ENCODE measurements around the gene PLXND1.

PLXND1 gene

DNA sequence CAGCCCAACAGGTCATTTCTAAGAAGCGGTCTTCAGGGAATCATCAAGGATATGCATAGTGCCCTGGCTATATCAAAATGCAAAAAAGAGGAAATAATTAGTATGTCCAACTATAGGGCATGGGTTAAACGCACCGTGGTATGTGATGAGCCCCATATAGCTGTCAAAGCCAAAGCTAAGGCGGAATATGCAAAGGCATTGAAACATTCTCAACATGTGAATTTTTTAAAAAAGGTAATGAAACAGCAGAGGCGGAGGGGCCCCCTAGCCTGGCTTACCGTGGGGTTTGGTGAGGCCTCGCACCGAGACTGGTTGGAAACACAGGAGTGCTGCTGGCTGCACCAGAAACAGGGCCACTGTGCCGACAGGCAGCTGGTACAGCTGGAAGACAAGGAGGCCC, 23.2 kb downstream of the PLXND1 start:
- Histone ChIP-seq H3K36me3 (ENCODE audit: insufficient read depth, low read length) (peaks cover 14% of the 10 kb centered on the region; the same call in 1 of the 2 replicates), H3K9ac (ENCODE audit: insufficient read length) (no peak overlapping the region), H3K4me3 (no peak overlapping the region), H3K9me3 (ENCODE audit: low read depth, low read length) (no peaks in the 10 kb centered on the region), H3K27ac (peak overlapping the region; percentile 10; the same call in 1 of the 2 replicates)
- DNase-seq (ENCODE audit: low read depth, low spot score): no peak
- TF ChIP-seq FOXP2 (optimal IDR thresholded peaks at IDR 0.05; ENCODE audit: control extremely low read depth, extremely low read length, insufficient read depth) (no peak), EZH2 (IDR thresholded peaks at IDR 0.05) (no peak), POLR2AphosphoS5 (IDR thresholded peaks at IDR 0.05; ENCODE audit: borderline replicate concordance, low read depth, low read length) (no peak)

DNA sequence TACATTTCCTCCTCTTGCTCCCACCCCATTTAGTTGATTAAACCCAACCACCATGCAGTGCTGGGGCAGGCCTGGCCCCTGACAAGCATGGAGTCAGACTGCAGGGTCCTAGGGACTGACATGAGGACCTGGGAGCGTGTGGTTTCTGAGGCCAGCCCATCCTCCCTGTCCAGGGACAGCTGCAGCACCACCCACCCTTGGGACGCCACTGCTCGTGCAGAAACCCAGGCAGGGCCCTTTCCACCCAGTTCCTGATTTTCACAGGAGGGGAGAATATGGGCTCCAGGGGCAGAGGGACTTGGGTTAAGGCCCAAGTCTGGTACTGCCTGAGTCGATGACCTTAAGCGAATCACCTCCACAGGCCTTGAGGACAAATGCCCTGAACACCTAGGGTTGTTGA, 23.7 kb downstream of the PLXND1 start:
- Histone ChIP-seq H3K4me3 (no peak overlapping the region), H3K9ac (ENCODE audit: insufficient read length) (no peak overlapping the region), H3K27ac (peak overlapping the region; percentile 10; the same call in 1 of the 2 replicates), H3K9me3 (ENCODE audit: low read depth, low read length) (no peaks in the 10 kb centered on the region), H3K36me3 (ENCODE audit: insufficient read depth, low read length) (peaks cover 18% of the 10 kb centered on the region)
- no peak for TF ChIP-seq FOXP2 (optimal IDR thresholded peaks at IDR 0.05; ENCODE audit: control extremely low read depth, extremely low read length, insufficient read depth)
- TF ChIP-seq POLR2AphosphoS5 (IDR thresholded peaks at IDR 0.05; ENCODE audit: borderline replicate concordance, low read depth, low read length): no peak
- no peak for TF ChIP-seq EZH2 (IDR thresholded peaks at IDR 0.05)
- no peak for DNase-seq (ENCODE audit: low read depth, low spot score)

GRCh38 chr3:129581623-129582022, 24.9 kb downstream of the PLXND1 start:
- Histone ChIP-seq H3K9me3 (ENCODE audit: low read depth, low read length) (no peaks in the 10 kb centered on the region), H3K36me3 (ENCODE audit: insufficient read depth, low read length) (peaks cover 22% of the 10 kb centered on the region), H3K4me3 (no peak overlapping the region), H3K9ac (ENCODE audit: insufficient read length) (no peak overlapping the region), H3K27ac (no peak overlapping the region)
- no peak for DNase-seq (ENCODE audit: low read depth, low spot score)
- TF ChIP-seq POLR2AphosphoS5 (IDR thresholded peaks at IDR 0.05; ENCODE audit: borderline replicate concordance, low read depth, low read length) (no peak), FOXP2 (optimal IDR thresholded peaks at IDR 0.05; ENCODE audit: control extremely low read depth, extremely low read length, insufficient read depth) (no peak), EZH2 (IDR thresholded peaks at IDR 0.05) (no peak)

- Histone ChIP-seq H3K27ac (no peak overlapping the region), H3K9me3 (ENCODE audit: low read depth, low read length) (no peaks in the 10 kb centered on the region), H3K4me3 (no peak overlapping the region), H3K9ac (ENCODE audit: insufficient read length) (no peak overlapping the region), H3K36me3 (ENCODE audit: insufficient read depth, low read length) (peaks cover 18% of the 10 kb centered on the region)
- TF ChIP-seq FOXP2 (optimal IDR thresholded peaks at IDR 0.05; ENCODE audit: control extremely low read depth, extremely low read length, insufficient read depth): no peak
- no peak for TF ChIP-seq EZH2 (IDR thresholded peaks at IDR 0.05)
- TF ChIP-seq POLR2AphosphoS5 (IDR thresholded peaks at IDR 0.05; ENCODE audit: borderline replicate concordance, low read depth, low read length): no peak
- DNase-seq (ENCODE audit: low read depth, low spot score): no peak
These were observed 26.5 kb downstream of the PLXND1 start for GRCh38 chr3:129579991-129580390.

DNA sequence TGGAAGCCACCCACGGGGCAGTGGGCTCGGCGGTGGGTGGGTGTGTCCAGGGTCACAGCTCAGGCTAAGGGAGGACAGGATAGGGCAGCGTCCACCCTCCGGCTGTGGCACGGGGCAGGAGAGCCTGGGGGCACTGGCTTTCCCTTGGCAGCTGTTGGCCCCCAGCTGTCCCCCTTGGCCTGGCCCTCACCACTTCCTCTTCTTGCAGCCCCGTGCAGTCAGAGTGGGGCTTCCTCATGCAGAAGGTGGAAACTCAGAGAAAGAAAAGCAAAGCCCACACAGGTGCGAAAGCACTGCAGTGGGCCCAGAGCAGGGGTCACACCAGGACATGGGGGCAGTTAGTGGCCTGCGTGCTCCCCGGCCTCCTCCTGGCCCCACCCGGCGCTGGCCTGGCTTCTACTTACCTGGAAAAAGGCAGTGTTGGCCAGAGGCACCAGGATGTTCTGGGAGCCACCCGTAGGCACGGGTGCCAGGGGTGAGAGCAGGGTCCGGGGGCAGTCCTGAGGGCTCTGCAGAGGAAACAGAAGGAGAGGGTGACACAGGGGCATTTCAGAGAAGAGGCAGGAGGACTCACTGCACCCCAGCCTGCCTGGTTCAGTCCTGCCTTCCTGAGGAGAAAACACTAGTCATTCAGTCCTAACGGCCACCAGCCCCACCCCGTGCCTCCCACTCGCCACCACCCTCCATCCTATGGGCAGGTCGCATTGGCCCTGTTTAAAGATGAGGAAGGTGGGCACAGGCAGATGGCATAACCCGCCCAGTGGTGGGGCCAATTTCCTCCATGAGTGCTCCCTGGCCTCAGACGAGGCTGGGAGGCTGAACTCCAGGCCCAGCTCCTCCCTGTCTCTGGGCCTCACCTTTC, 28.3 kb downstream of the PLXND1 start:
- Histone ChIP-seq H3K27ac (peak overlapping the region; percentile 57), H3K4me3 (no peak overlapping the region), H3K36me3 (ENCODE audit: insufficient read depth, low read length) (peaks cover 11% of the 10 kb centered on the region), H3K9me3 (ENCODE audit: low read depth, low read length) (no peaks in the 10 kb centered on the region), H3K9ac (ENCODE audit: insufficient read length) (no peak overlapping the region)
- no peak for TF ChIP-seq EZH2 (IDR thresholded peaks at IDR 0.05)
- DNase-seq (ENCODE audit: low read depth, low spot score): no peak

GRCh38 chr3:129577366-129577765, 29.1 kb downstream of the PLXND1 start:
- Histone ChIP-seq H3K36me3 (ENCODE audit: insufficient read depth, low read length) (peaks cover 8% of the 10 kb centered on the region), H3K9me3 (ENCODE audit: low read depth, low read length) (no peaks in the 10 kb centered on the region), H3K9ac (ENCODE audit: insufficient read length) (no peak overlapping the region), H3K4me3 (no peak overlapping the region), H3K27ac (peak overlapping the region; percentile 80; the same call in 1 of the 2 replicates)
- TF ChIP-seq POLR2AphosphoS5 (IDR thresholded peaks at IDR 0.05; ENCODE audit: borderline replicate concordance, low read depth, low read length): no peak
- DNase-seq (ENCODE audit: low read depth, low spot score): no peak

DNA sequence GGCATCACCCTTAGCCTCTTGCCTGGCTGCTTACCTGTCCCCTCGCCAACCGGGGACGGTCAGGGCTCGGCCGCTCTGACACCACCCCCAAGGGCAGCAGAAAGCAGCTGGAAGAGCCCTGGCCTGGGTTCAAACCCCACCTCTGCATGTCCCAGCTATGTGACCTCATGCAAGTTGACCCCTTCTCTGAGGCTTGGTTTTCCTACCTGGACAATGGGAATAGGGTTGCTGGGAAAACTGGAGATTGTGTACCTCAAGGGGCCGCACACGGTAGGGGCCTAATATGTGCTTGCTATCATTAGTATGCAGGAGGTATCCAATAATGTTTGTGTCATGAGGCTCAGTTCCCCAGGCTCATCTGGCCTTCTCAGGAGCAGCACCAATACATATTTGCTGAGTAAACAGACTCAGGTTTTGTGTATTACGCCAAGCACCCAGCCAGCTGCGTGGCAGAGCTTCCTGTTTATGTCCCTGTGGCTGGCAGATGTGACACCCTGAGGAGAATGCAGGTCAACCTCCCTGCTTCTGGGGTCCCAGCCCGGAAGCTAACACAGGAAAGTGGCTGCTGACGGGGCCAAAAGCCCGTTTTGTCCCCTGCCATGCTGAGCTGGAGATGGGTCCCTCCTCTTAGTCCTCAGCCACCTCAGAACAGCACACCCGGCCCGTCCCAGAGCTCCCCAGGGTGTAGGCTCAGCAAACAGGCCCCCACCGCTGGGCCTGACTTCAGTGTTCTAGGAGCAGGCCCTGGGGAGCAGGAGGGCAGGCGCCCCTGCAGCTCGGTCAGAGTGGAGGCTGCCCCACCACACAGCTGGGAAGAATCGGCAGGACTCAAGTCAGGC, 29.7 kb downstream of the PLXND1 start:
- peak overlapping the region; percentile 80 for H3K27ac ChIP-seq
- TF ChIP-seq POLR2AphosphoS5 (IDR thresholded peaks at IDR 0.05; ENCODE audit: borderline replicate concordance, low read depth, low read length) (no peak; the same call in 1 of the 2 replicates), FOXP2 (optimal IDR thresholded peaks at IDR 0.05; ENCODE audit: control extremely low read depth, extremely low read length, insufficient read depth) (peak; percentile 92)
- no peak overlapping the region for H3K4me3 ChIP-seq
- DNase-seq (ENCODE audit: low read depth, low spot score): no peak
- no peaks in the 10 kb centered on the region for H3K9me3 ChIP-seq (ENCODE audit: low read depth, low read length)
- H3K36me3 ChIP-seq (ENCODE audit: insufficient read depth, low read length): peaks cover 8% of the 10 kb centered on the region
- no peak overlapping the region for H3K9ac ChIP-seq (ENCODE audit: insufficient read length)

DNA sequence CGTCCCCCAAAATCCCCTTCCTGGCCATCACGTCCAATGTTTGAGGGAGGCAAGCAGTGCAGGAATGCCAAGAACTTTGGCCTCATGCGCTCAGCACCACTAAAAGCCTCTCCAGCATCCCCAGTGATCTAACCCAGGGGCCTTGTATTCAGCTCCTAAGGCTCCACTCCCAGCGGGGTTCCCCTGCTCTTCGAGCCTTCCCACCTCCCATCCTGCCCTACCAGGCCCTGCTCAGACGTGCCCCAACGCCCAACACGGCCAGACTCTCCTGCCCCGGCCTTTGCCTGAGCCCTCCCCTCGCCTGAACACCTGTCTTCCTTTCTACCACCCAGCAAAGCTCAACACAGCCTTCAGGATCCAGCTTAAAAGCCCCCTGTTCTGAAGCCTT, 30.5 kb downstream of the PLXND1 start:
- Histone ChIP-seq H3K4me3 (no peak overlapping the region), H3K9me3 (ENCODE audit: low read depth, low read length) (no peaks in the 10 kb centered on the region), H3K36me3 (ENCODE audit: insufficient read depth, low read length) (peaks cover 8% of the 10 kb centered on the region), H3K9ac (ENCODE audit: insufficient read length) (no peak overlapping the region), H3K27ac (no peak overlapping the region)
- TF ChIP-seq EZH2 (IDR thresholded peaks at IDR 0.05): no peak
- TF ChIP-seq FOXP2 (optimal IDR thresholded peaks at IDR 0.05; ENCODE audit: control extremely low read depth, extremely low read length, insufficient read depth): no peak
- TF ChIP-seq POLR2AphosphoS5 (IDR thresholded peaks at IDR 0.05; ENCODE audit: borderline replicate concordance, low read depth, low read length): no peak
- no peak for DNase-seq (ENCODE audit: low read depth, low spot score)
